ENCODE results near the gene COTL1.
"Not testable (repeated sequence)": the region's sequence is repeated elsewhere in the genome, so short reads cannot be mapped to it uniquely, and the experiment has no call there.

COTL1 gene

GRCh38 chr16:84527532-84528269 is 90.2 kb downstream of the COTL1 start:
- no peaks in the 10 kb centered on the region for H3K27me3 ChIP-seq (ENCODE audit: control insufficient read depth, insufficient read depth, low read length)
- no peak overlapping the region for H3K27ac ChIP-seq (ENCODE audit: low read length)
- no peak overlapping the region for H3K9ac ChIP-seq (ENCODE audit: low read length)

GRCh38 chr16:84526794-84527531 is 90.9 kb downstream of the COTL1 start:
- no peak overlapping the region for H3K4me3 ChIP-seq (ENCODE audit: low read length)
- peaks cover 8% of the 10 kb centered on the region for H3K4me1 ChIP-seq (ENCODE audit: control insufficient read depth, low read depth, low read length)
- no peaks in the 10 kb centered on the region for H3K27me3 ChIP-seq (ENCODE audit: control insufficient read depth, insufficient read depth, low read length)
- H3K36me3 ChIP-seq (ENCODE audit: control insufficient read depth, low read depth, low read length) = no peaks in the 10 kb centered on the region
- H3K27ac ChIP-seq (ENCODE audit: low read length) = no peak overlapping the region
- peaks cover 5% of the 10 kb centered on the region for H3K9me3 ChIP-seq (ENCODE audit: control insufficient read depth, low read depth, low read length)
- no peak overlapping the region for H3K9ac ChIP-seq (ENCODE audit: low read length)

More at GRCh38 chr16:84527532-84528269, 90.2 kb downstream of the COTL1 start:
- H3K36me3 ChIP-seq (ENCODE audit: control insufficient read depth, low read depth, low read length) = no peaks in the 10 kb centered on the region
- peaks cover 15% of the 10 kb centered on the region for H3K4me1 ChIP-seq (ENCODE audit: control insufficient read depth, low read depth, low read length)
- H3K4me3 ChIP-seq (ENCODE audit: low read length) = no peak overlapping the region
- peaks cover 5% of the 10 kb centered on the region for H3K9me3 ChIP-seq (ENCODE audit: control insufficient read depth, low read depth, low read length)

GRCh38 chr16:84524941-84525581 is 92.8 kb downstream of the COTL1 start:
- not testable (repeated sequence) for H3K27me3 ChIP-seq (ENCODE audit: control insufficient read depth, insufficient read depth, low read length); H3K27ac ChIP-seq (ENCODE audit: low read length); H3K9ac ChIP-seq (ENCODE audit: low read length); H3K4me1 ChIP-seq (ENCODE audit: control insufficient read depth, low read depth, low read length); H3K4me3 ChIP-seq (ENCODE audit: low read length); H3K9me3 ChIP-seq (ENCODE audit: control insufficient read depth, low read depth, low read length); H3K36me3 ChIP-seq (ENCODE audit: control insufficient read depth, low read depth, low read length)

- Histone ChIP-seq H3K27me3 (ENCODE audit: control insufficient read depth, insufficient read depth, low read length) (no peaks in the 10 kb centered on the region), H3K9ac (ENCODE audit: low read length) (no peak overlapping the region), H3K4me1 (ENCODE audit: control insufficient read depth, low read depth, low read length) (peaks cover 3% of the 10 kb centered on the region), H3K36me3 (ENCODE audit: control insufficient read depth, low read depth, low read length) (no peaks in the 10 kb centered on the region), H3K27ac (ENCODE audit: low read length) (no peak overlapping the region), H3K9me3 (ENCODE audit: control insufficient read depth, low read depth, low read length) (peaks cover 2% of the 10 kb centered on the region), H3K4me3 (ENCODE audit: low read length) (no peak overlapping the region)
Measured at GRCh38 chr16:84524346-84524920, 93.4 kb downstream of the COTL1 start.

GRCh38 chr16:84521497-84521770 is 96.4 kb downstream of the COTL1 start:
- H3K4me1 ChIP-seq (ENCODE audit: control insufficient read depth, low read depth, low read length) = peaks cover 3% of the 10 kb centered on the region
- H3K9ac ChIP-seq (ENCODE audit: low read length) = no peak overlapping the region
- H3K36me3 ChIP-seq (ENCODE audit: control insufficient read depth, low read depth, low read length) = no peaks in the 10 kb centered on the region
- H3K9me3 ChIP-seq (ENCODE audit: control insufficient read depth, low read depth, low read length) = no peaks in the 10 kb centered on the region
- no peak overlapping the region for H3K4me3 ChIP-seq (ENCODE audit: low read length)
- no peaks in the 10 kb centered on the region for H3K27me3 ChIP-seq (ENCODE audit: control insufficient read depth, insufficient read depth, low read length)
- H3K27ac ChIP-seq (ENCODE audit: low read length) = no peak overlapping the region

- H3K4me3 ChIP-seq (ENCODE audit: low read length) = no peak overlapping the region
- H3K9me3 ChIP-seq (ENCODE audit: control insufficient read depth, low read depth, low read length) = no peaks in the 10 kb centered on the region
- no peaks in the 10 kb centered on the region for H3K27me3 ChIP-seq (ENCODE audit: control insufficient read depth, insufficient read depth, low read length)
- no peak overlapping the region for H3K9ac ChIP-seq (ENCODE audit: low read length)
- H3K27ac ChIP-seq (ENCODE audit: low read length) = no peak overlapping the region
- H3K36me3 ChIP-seq (ENCODE audit: control insufficient read depth, low read depth, low read length) = no peaks in the 10 kb centered on the region
- peaks cover 3% of the 10 kb centered on the region for H3K4me1 ChIP-seq (ENCODE audit: control insufficient read depth, low read depth, low read length)
Measured at GRCh38 chr16:84520725-84521496, 97.0 kb downstream of the COTL1 start.

GRCh38 chr16:84519855-84520254 is 98.0 kb downstream of the COTL1 start:
- Histone ChIP-seq H3K4me1 (ENCODE audit: control insufficient read depth, low read depth, low read length) (peaks cover 3% of the 10 kb centered on the region), H3K9me3 (ENCODE audit: control insufficient read depth, low read depth, low read length) (no peaks in the 10 kb centered on the region), H3K27ac (ENCODE audit: low read length) (no peak overlapping the region), H3K9ac (ENCODE audit: low read length) (no peak overlapping the region), H3K4me3 (ENCODE audit: low read length) (no peak overlapping the region), H3K36me3 (ENCODE audit: control insufficient read depth, low read depth, low read length) (no peaks in the 10 kb centered on the region), H3K27me3 (ENCODE audit: control insufficient read depth, insufficient read depth, low read length) (no peaks in the 10 kb centered on the region)

- H3K4me1 ChIP-seq (ENCODE audit: control insufficient read depth, low read depth, low read length) = no peaks in the 10 kb centered on the region
- H3K9ac ChIP-seq (ENCODE audit: low read length) = no peak overlapping the region
- H3K9me3 ChIP-seq (ENCODE audit: control insufficient read depth, low read depth, low read length) = no peaks in the 10 kb centered on the region
- H3K36me3 ChIP-seq (ENCODE audit: control insufficient read depth, low read depth, low read length) = no peaks in the 10 kb centered on the region
- H3K27me3 ChIP-seq (ENCODE audit: control insufficient read depth, insufficient read depth, low read length) = no peaks in the 10 kb centered on the region
- no peak overlapping the region for H3K4me3 ChIP-seq (ENCODE audit: low read length)
- no peak overlapping the region for H3K27ac ChIP-seq (ENCODE audit: low read length)
Measured at GRCh38 chr16:84518804-84519341, 99.0 kb downstream of the COTL1 start.

- not testable (repeated sequence) for H3K4me1 ChIP-seq (ENCODE audit: control insufficient read depth, low read depth, low read length); H3K9me3 ChIP-seq (ENCODE audit: control insufficient read depth, low read depth, low read length); H3K4me3 ChIP-seq (ENCODE audit: low read length); H3K27me3 ChIP-seq (ENCODE audit: control insufficient read depth, insufficient read depth, low read length); H3K9ac ChIP-seq (ENCODE audit: low read length); H3K36me3 ChIP-seq (ENCODE audit: control insufficient read depth, low read depth, low read length); H3K27ac ChIP-seq (ENCODE audit: low read length)
Measured at GRCh38 chr16:84518220-84518619, 99.7 kb downstream of the COTL1 start.

- no peak overlapping the region for H3K4me3 ChIP-seq (ENCODE audit: low read length)
- H3K4me1 ChIP-seq (ENCODE audit: control insufficient read depth, low read depth, low read length) = no peaks in the 10 kb centered on the region
- H3K9ac ChIP-seq (ENCODE audit: low read length) = no peak overlapping the region
- no peak overlapping the region for H3K27ac ChIP-seq (ENCODE audit: low read length)
- H3K36me3 ChIP-seq (ENCODE audit: control insufficient read depth, low read depth, low read length) = no peaks in the 10 kb centered on the region
- H3K27me3 ChIP-seq (ENCODE audit: control insufficient read depth, insufficient read depth, low read length) = no peaks in the 10 kb centered on the region
- H3K9me3 ChIP-seq (ENCODE audit: control insufficient read depth, low read depth, low read length) = no peaks in the 10 kb centered on the region
Measured at GRCh38 chr16:84517366-84517765, 100.5 kb downstream of the COTL1 start.

Measured in iPS-18a (cell line).